GM12878 (cell line): Measurements from ENCODE around the gene TPI1.

ENCODE experiments used
- CTCF ChIP-seq, 3 experiments: IDR thresholded peaks in 2 of 3; conservative IDR thresholded peaks in 1 of 3; 2 replicates each; pipeline ENCODE4 v1.5.1; 2011; ENCODE audit warnings: low read depth in 3 of 3, low read length in 3 of 3, mild to moderate bottlenecking in 3 of 3, control low read depth in 2 of 3, moderate library complexity in 2 of 3, inconsistent platforms in 1 of 3, mixed read lengths in 1 of 3; ENCODE audit not compliant: control insufficient read depth in 2 of 3, insufficient read depth in 1 of 3; ENCODE audit errors: extremely low read depth in 1 of 3
- POLR2AphosphoS5 ChIP-seq: IDR thresholded peaks from 2 replicates; pipeline ENCODE4 v1.6.1; 2011; ENCODE audit warnings: mild to moderate bottlenecking, low read length, inconsistent platforms
- RELA ChIP-seq: fragments of 450-650 bp; IDR thresholded peaks from 2 replicates; pipeline ENCODE4 v1.8.0; 2014; ENCODE audit warnings: borderline replicate concordance; ENCODE audit not compliant: partially characterized antibody
- TBL1XR1 ChIP-seq: IDR thresholded peaks from 2 replicates; pipeline ENCODE4 v1.6.1; 2012; ENCODE audit warnings: low read depth, low read length, improper control_type of control experiment
- WRNIP1 ChIP-seq: IDR thresholded peaks from 2 replicates; pipeline ENCODE4 v1.6.1; 2011; ENCODE audit warnings: low read depth, low read length, improper control_type of control experiment, borderline replicate concordance
- ZNF217 ChIP-seq: fragments of 450-650 bp; IDR thresholded peaks from 2 replicates; pipeline ENCODE4 v1.6.1; 2017; ENCODE audit warnings: antibody characterized with exemption, mild to moderate bottlenecking

- no peak for TF ChIP-seq ZNF217
- no peak for TF ChIP-seq CTCF (IDR thresholded peaks at IDR 0.05 in 2 of 3, conservative IDR thresholded peaks at IDR 0.05 in 1 of 3; ENCODE audit: control insufficient read depth in 2 of 3, extremely low read depth in 1 of 3, insufficient read depth in 1 of 3, low read depth in 3 of 3, low read length in 3 of 3)
- TF ChIP-seq RELA, result no peak
- no peak for TF ChIP-seq POLR2AphosphoS5
- no peak for TF ChIP-seq WRNIP1
- no peak for TF ChIP-seq TBL1XR1
Observed at GRCh38 chr12:6834254-6834653, 33.1 kb upstream of the TPI1 start.
